C4-2B (cell line): ENCODE data around the gene VPS13D.

Source experiments
- CTCF ChIP-seq: fragments of 450-650 bp; conservative IDR thresholded peaks from 2 replicates; pipeline ENCODE4 v1.5.1; 2017; ENCODE audit warnings: mild to moderate bottlenecking
- ZFX ChIP-seq: fragments of 450-650 bp; IDR thresholded peaks from 2 replicates; pipeline ENCODE4 v1.6.1; 2017

- TF ChIP-seq CTCF (no peak), ZFX (no peak)
These were observed 324.9 kb downstream of the VPS13D start for GRCh38 chr1:12554521-12555305.
